GM10847 (cell line): ENCODE measurements around the gene LRTM1.

Experiments
- POLR2A ChIP-seq: IDR thresholded peaks from 2 replicates; pipeline ENCODE4 v1.6.1; 2011; ENCODE audit not compliant: insufficient read length; ENCODE audit errors: extremely low read depth

LRTM1 gene

GRCh38 chr3:54928046-54928770 is at the start of gene LRTM1:
LRTM1 (minus strand) TSS chr3:54928059; CDS start chr3:54927911, 148 bp downstream.
- TF ChIP-seq POLR2A = no peak

- TF ChIP-seq POLR2A = no peak
These were observed 49.6 kb upstream of the LRTM1 start for GRCh38 chr3:54977439-54977838.

- no peak for TF ChIP-seq POLR2A
These were observed 43.0 kb upstream of the LRTM1 start for GRCh38 chr3:54970895-54971294.

- no peak for TF ChIP-seq POLR2A
These were observed 41.8 kb upstream of the LRTM1 start for GRCh38 chr3:54969652-54970051.

- no peak for TF ChIP-seq POLR2A
These were observed 40.8 kb upstream of the LRTM1 start for GRCh38 chr3:54968546-54969172.

- TF ChIP-seq POLR2A = no peak
These were observed 39.9 kb upstream of the LRTM1 start for GRCh38 chr3:54967731-54968161.

GRCh38 chr3:54966979-54967378 is 39.1 kb upstream of the LRTM1 start:
- TF ChIP-seq POLR2A = no peak

- TF ChIP-seq POLR2A = no peak
These were observed 37.9 kb upstream of the LRTM1 start for GRCh38 chr3:54965746-54966145.

- TF ChIP-seq POLR2A = no peak
These were observed 36.2 kb upstream of the LRTM1 start for GRCh38 chr3:54964081-54964480.

- TF ChIP-seq POLR2A = no peak
These were observed 35.8 kb upstream of the LRTM1 start for GRCh38 chr3:54963641-54964040.

- no peak for TF ChIP-seq POLR2A
These were observed 34.3 kb upstream of the LRTM1 start for GRCh38 chr3:54962200-54962599.

- TF ChIP-seq POLR2A = no peak
These were observed 32.8 kb upstream of the LRTM1 start for GRCh38 chr3:54960701-54961100.

- no peak for TF ChIP-seq POLR2A
These were observed 32.2 kb upstream of the LRTM1 start for GRCh38 chr3:54960082-54960481.

GRCh38 chr3:54957711-54958110 is 29.9 kb upstream of the LRTM1 start:
- TF ChIP-seq POLR2A = no peak

- no peak for TF ChIP-seq POLR2A
These were observed 28.1 kb upstream of the LRTM1 start for GRCh38 chr3:54955941-54956340.

- no peak for TF ChIP-seq POLR2A
These were observed 27.6 kb upstream of the LRTM1 start for GRCh38 chr3:54955496-54955895.

- no peak for TF ChIP-seq POLR2A
These were observed 26.7 kb upstream of the LRTM1 start for GRCh38 chr3:54954521-54954920.
